ENCODE measurements around the gene CADPS.
"Not testable (repeated sequence)": the region's sequence is repeated elsewhere in the genome, so short reads cannot be mapped to it uniquely, and the experiment has no call there.

CADPS gene

GRCh38 chr3:62586356-62586755 lies 288.9 kb downstream of the CADPS start:
- DNase-seq, result no peak

GRCh38 chr3:62585861-62586260 lies 289.4 kb downstream of the CADPS start:
- no peak for DNase-seq

- no peak for DNase-seq
These were observed 290.6 kb downstream of the CADPS start for GRCh38 chr3:62584636-62585035.

GRCh38 chr3:62582495-62583172 lies 292.6 kb downstream of the CADPS start:
- no peak for DNase-seq

- DNase-seq, result not testable (repeated sequence)
These were observed 294.7 kb downstream of the CADPS start for GRCh38 chr3:62580485-62580884.

GRCh38 chr3:62577153-62577552 lies 298.1 kb downstream of the CADPS start:
- no peak for DNase-seq

GRCh38 chr3:62574266-62574898 lies 300.8 kb downstream of the CADPS start:
- DNase-seq, result no peak

- no peak for DNase-seq
These were observed 303.3 kb downstream of the CADPS start for GRCh38 chr3:62571916-62572315.

GRCh38 chr3:62570888-62571287 lies 304.3 kb downstream of the CADPS start:
- no peak for DNase-seq

- DNase-seq, result no peak
These were observed 305.6 kb downstream of the CADPS start for GRCh38 chr3:62569609-62570008.

GRCh38 chr3:62567097-62568021 lies 307.9 kb downstream of the CADPS start:
- DNase-seq, result no peak

GRCh38 chr3:62566022-62566557 lies 309.1 kb downstream of the CADPS start:
- DNase-seq, result no peak

GRCh38 chr3:62562596-62562995 lies 312.6 kb downstream of the CADPS start:
- DNase-seq, result no peak

- no peak for DNase-seq
These were observed 313.2 kb downstream of the CADPS start for GRCh38 chr3:62562017-62562416.

- no peak for DNase-seq
These were observed 315.3 kb downstream of the CADPS start for GRCh38 chr3:62559831-62560445.

GRCh38 chr3:62558549-62559112 lies 316.6 kb downstream of the CADPS start:
- no peak for DNase-seq

- DNase-seq, result no peak
These were observed 317.2 kb downstream of the CADPS start for GRCh38 chr3:62557983-62558382.

GRCh38 chr3:62557450-62557849 lies 317.8 kb downstream of the CADPS start:
- no peak for DNase-seq

GRCh38 chr3:62556121-62556815 lies 318.9 kb downstream of the CADPS start:
- no peak for DNase-seq

GRCh38 chr3:62554264-62554799 lies 320.9 kb downstream of the CADPS start:
- no peak for DNase-seq

GRCh38 chr3:62553811-62554210 lies 321.4 kb downstream of the CADPS start:
- no peak for DNase-seq

GRCh38 chr3:62551556-62551955 lies 323.7 kb downstream of the CADPS start:
- DNase-seq, result no peak
